Tibial nerve (tissue), 4 donors: ENCODE data around the gene THUMPD3. TPM values are rescaled to one million over a fixed set of nuclear protein-coding genes. Genes with fewer than 3 reads are reported as not detected.

ENCODE experiments used
- DNase-seq, 2 donors: peaks; one replicate each; pipeline ENCODE4 v3.0.0-alpha.2; 2019; ENCODE audit warnings: low spot score in 2 of 2
- H3K27ac ChIP-seq, 4 donors: fragments of 200-600 bp; sonication (generic) in 3 of 4; one replicate each; pipeline ENCODE4 v1.5.1; 2017 to 2019; ENCODE audit warnings: mild to moderate bottlenecking in 1 of 4
- H3K27me3 ChIP-seq, 2 donors: fragments of 200-600 bp; sonication (generic) in 1 of 2; one replicate each; pipeline versions ENCODE4 v1.5.1 to v1.6.0; 2017 to 2019
- H3K36me3 ChIP-seq, 3 donors: fragments of 200-600 bp; sonication (generic); one replicate each; pipeline ENCODE4 v1.5.1; 2018 to 2019
- H3K4me1 ChIP-seq, 4 donors: fragments of 200-600 bp; sonication (generic) in 3 of 4; one replicate each; pipeline ENCODE4 v1.5.1; 2017 to 2019
- H3K4me3 ChIP-seq, 4 donors: fragments of 200-600 bp; sonication (generic) in 3 of 4; one replicate each; pipeline ENCODE4 v1.5.1; 2017 to 2019; ENCODE audit warnings: mild to moderate bottlenecking in 1 of 4, moderate library complexity in 1 of 4
- H3K9me3 ChIP-seq, 4 donors: fragments of 200-600 bp; sonication (generic) in 3 of 4; one replicate each; pipeline ENCODE4 v1.5.1; 2017 to 2019
- EP300 ChIP-seq, 2 donors: sonication (generic); formaldehyde crosslinking; IDR thresholded peaks; one replicate each; pipeline ENCODE4 v1.6.1; 2017; ENCODE audit warnings: antibody characterized with exemption in 2 of 2, mild to moderate bottlenecking in 1 of 2
- POLR2A ChIP-seq, 2 donors: fragments of 450-650 bp; IDR thresholded peaks; one replicate each; pipeline ENCODE4 v1.6.1; 2017; ENCODE audit warnings: antibody characterized with exemption in 2 of 2, mild to moderate bottlenecking in 2 of 2, moderate library complexity in 2 of 2
- WGBS, 2 donors: methylation state at CpG; one replicate each; pipeline ENCODE4 v1.1.5; 2018; 5-methylcytosine and 5-hydroxymethylcytosine counted together
- total RNA-seq, 4 donors: library from RNA; depleted of rRNA; stranded (reverse); fragments of >200 nt; gene quantifications; one replicate each; pipeline ENCODE4 v1.1.0, GENCODE V29; 2016
- TF ChIP-seq, protein P1 (sequence below), 5 experiments: fragments of 200-600 bp in 3 of 5; fragments of 450-650 bp in 2 of 5; sonication (generic) in 3 of 5; IDR thresholded peaks; one replicate each; pipeline ENCODE4 v1.5.1; 2016 to 2019; ENCODE audit warnings: antibody characterized with exemption in 5 of 5, mild to moderate bottlenecking in 3 of 5, moderate library complexity in 2 of 5

THUMPD3 gene
- total RNA-seq, 4 donors from 2014 or later = 21.6 to 42.6 (median 30.5) TPM

GRCh38 chr3:9397332-9397905 lies 34.6 kb downstream of the THUMPD3 start, which contains the start of gene SETD5:
Gene SETD5 (plus strand): TSS chr3:9397615. CDS start chr3:9428939, 31,324 bp downstream.
- peaks cover 4 to 67% (median 44%) of the 10 kb centered on the region in 4 donors for H3K4me1 ChIP-seq
- peak within 1 kb of the TSS; percentile 97 to 100 (median 99) for H3K27ac ChIP-seq
- DNase-seq = peak; percentile 97 to 99
- H3K36me3 ChIP-seq = peaks cover 0 to 6% (median 0%) of the 10 kb centered on the region in 3 donors
- no peaks in the 10 kb centered on the region for H3K9me3 ChIP-seq
- H3K27me3 ChIP-seq = no peaks in the 10 kb centered on the region
- 0% methylated on average over 12 to 33 of the region's 63 CpGs for WGBS, 2 donors
- peak in 1 of 2 donors; percentile 94 for TF ChIP-seq EP300 (IDR thresholded peaks at IDR 0.05)
- peak; percentile 65 to 90 for TF ChIP-seq POLR2A (IDR thresholded peaks at IDR 0.05)
- TF ChIP-seq, protein P1, sequence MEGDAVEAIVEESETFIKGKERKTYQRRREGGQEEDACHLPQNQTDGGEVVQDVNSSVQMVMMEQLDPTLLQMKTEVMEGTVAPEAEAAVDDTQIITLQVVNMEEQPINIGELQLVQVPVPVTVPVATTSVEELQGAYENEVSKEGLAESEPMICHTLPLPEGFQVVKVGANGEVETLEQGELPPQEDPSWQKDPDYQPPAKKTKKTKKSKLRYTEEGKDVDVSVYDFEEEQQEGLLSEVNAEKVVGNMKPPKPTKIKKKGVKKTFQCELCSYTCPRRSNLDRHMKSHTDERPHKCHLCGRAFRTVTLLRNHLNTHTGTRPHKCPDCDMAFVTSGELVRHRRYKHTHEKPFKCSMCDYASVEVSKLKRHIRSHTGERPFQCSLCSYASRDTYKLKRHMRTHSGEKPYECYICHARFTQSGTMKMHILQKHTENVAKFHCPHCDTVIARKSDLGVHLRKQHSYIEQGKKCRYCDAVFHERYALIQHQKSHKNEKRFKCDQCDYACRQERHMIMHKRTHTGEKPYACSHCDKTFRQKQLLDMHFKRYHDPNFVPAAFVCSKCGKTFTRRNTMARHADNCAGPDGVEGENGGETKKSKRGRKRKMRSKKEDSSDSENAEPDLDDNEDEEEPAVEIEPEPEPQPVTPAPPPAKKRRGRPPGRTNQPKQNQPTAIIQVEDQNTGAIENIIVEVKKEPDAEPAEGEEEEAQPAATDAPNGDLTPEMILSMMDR (IDR thresholded peaks at IDR 0.05) = peak in 2 of 5 experiments; percentile 18 to 20
- H3K4me3 ChIP-seq = peak within 1 kb of the TSS; percentile 91 to 97 (median 94)

DNA sequence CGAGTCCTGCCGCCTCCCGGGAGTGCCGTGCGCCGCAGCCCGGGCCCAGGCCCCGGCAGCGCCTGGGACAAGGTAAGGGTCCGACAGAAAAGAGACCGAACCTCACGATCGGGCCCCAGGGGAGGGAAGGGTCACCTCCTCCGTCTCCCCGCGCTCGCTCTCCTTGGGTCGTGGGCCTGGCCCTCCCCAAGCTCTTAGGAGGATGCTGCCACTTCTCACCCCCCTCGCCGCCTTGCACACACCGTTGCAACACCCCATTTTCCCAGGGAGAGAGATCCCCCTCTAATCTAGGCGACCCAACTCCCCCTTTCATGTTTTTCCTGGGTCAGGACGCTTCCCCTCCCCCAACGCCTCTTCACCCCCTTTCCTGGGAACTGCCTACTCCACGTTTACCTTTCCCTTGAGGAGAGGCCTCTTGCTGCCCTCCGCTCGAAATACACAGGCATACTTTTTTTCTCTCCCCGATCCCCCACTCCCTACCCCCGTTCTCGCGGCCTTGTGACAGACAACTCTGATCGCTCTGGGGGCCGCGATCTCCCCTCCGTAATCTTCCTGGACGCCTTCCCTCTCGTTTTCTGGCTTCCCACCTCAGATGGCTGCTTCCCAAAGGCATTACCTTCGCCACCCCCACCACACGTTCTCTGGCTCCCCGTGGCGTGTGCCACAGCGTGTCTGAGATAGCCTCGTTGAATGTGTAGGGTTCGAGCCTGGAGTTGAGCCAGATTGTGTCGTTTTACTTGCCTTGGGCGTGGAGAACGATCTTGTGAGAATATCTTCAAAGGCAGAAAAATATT lies 35.2 kb downstream of the THUMPD3 start:
- H3K27me3 ChIP-seq = no peaks in the 10 kb centered on the region
- H3K27ac ChIP-seq = peak overlapping the region; percentile 97 to 100 (median 99)
- TF ChIP-seq, protein P1 (IDR thresholded peaks at IDR 0.05) = no peak
- TF ChIP-seq POLR2A (IDR thresholded peaks at IDR 0.05) = no peak
- no peak for TF ChIP-seq EP300 (IDR thresholded peaks at IDR 0.05)
- peak; percentile 14 to 32 for DNase-seq
- WGBS, 2 donors = 1% methylated on average over 35 to 36 of the region's 47 CpGs
- H3K36me3 ChIP-seq = peaks cover 0 to 6% (median 0%) of the 10 kb centered on the region in 3 donors
- H3K4me1 ChIP-seq = peaks cover 4 to 67% (median 51%) of the 10 kb centered on the region in 4 donors
- H3K9me3 ChIP-seq = no peaks in the 10 kb centered on the region
- H3K4me3 ChIP-seq = peak overlapping the region; percentile 91 to 97 (median 94)

DNA sequence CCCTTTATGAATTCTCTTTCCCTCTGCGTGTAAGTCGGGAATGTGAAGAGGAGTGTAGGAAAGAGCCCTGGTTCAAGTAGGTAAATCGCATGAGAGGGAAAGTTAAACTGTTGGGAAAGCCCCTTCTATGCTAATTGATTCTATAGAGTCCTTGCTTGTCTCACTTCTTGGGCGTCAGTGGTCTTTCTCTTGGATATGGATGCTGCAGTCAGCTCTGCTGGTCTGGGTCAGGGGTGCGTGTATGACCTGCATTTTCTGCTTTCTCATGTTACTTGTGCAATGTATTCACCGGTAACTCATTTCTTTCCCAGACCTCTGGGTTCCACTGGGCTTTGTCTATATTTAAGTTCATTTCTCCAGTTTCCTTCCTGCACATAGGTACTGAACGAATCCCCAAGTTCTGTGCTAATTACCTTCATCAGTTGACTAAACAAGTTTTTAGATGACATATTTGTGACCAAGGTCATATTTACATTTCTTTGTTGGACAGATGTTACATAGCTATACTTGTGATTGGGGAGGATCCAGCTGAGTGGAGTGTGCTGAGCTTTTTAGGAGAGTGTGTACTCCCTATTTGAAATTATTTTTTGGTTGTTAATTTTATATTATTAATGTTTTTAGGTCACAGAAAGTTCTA lies 36.0 kb downstream of the THUMPD3 start:
- Histone ChIP-seq H3K4me1 (peaks cover 4 to 71% (median 58%) of the 10 kb centered on the region in 4 donors), H3K36me3 (no peaks in the 10 kb centered on the region), H3K27me3 (no peaks in the 10 kb centered on the region), H3K9me3 (no peaks in the 10 kb centered on the region), H3K27ac (peak overlapping the region; percentile 97 to 100 (median 99)), H3K4me3 (peak overlapping the region; percentile 91 to 97 (median 94))
- no peak for DNase-seq
- 0% methylated on average over 7 of the region's 7 CpGs for WGBS, 2 donors
- no peak for TF ChIP-seq POLR2A (IDR thresholded peaks at IDR 0.05)
- TF ChIP-seq, protein P1 (IDR thresholded peaks at IDR 0.05) = no peak
- TF ChIP-seq EP300 (IDR thresholded peaks at IDR 0.05) = no peak

GRCh38 chr3:9399337-9399703 lies 36.5 kb downstream of the THUMPD3 start:
- H3K4me1 ChIP-seq = peaks cover 4 to 72% (median 60%) of the 10 kb centered on the region in 4 donors
- TF ChIP-seq POLR2A (IDR thresholded peaks at IDR 0.05) (no peak), EP300 (IDR thresholded peaks at IDR 0.05) (no peak)
- TF ChIP-seq, protein P1 (IDR thresholded peaks at IDR 0.05) = no peak

More at GRCh38 chr3:9399337-9399703, 36.5 kb downstream of the THUMPD3 start:
- DNase-seq = no peak
- H3K36me3 ChIP-seq = no peaks in the 10 kb centered on the region
- WGBS, 2 donors = 0% methylated on average over 2 of the region's 2 CpGs
- peak overlapping the region; percentile 91 to 97 (median 94) for H3K4me3 ChIP-seq
- H3K27ac ChIP-seq = peak overlapping the region; percentile 97 to 100 (median 99)
- no peaks in the 10 kb centered on the region for H3K27me3 ChIP-seq
- H3K9me3 ChIP-seq = no peaks in the 10 kb centered on the region
